ENCODE data around the gene TLX3. TPM values are rescaled to one million over a fixed set of nuclear protein-coding genes. Genes with fewer than 3 reads are reported as not detected.

TLX3 gene
- total and polyA plus RNA-seq, 2 experiments from 2014 or later: 0.22 TPM; not detected in 1

DNA sequence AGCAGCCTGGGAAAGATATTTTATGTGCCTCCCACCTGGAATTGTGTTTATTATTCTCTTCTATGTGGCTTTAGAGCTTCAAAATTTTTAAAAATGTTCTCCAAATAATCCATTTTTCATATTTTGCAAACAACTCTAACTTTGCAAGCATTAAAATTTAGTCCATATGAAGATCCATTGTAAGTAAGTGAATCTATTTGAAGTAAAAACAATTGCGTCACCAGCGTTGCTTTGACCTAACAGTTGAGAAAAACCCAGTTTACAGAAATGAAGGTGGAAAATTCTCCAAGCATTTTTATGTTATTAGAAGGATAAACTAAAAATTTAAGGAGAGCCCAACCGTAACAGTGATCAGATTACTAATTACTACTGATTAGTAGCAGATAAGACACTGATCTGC, 38.9 kb upstream of the TLX3 start:
- no peak overlapping the region for H3K4me2 ChIP-seq
- DNase-seq (ENCODE audit: low spot score): no peak
- H3K4me3 ChIP-seq: no peak overlapping the region
- H2AFZ ChIP-seq: no peak overlapping the region
- H3K27ac ChIP-seq: no peak overlapping the region
- TF ChIP-seq, protein P1, sequence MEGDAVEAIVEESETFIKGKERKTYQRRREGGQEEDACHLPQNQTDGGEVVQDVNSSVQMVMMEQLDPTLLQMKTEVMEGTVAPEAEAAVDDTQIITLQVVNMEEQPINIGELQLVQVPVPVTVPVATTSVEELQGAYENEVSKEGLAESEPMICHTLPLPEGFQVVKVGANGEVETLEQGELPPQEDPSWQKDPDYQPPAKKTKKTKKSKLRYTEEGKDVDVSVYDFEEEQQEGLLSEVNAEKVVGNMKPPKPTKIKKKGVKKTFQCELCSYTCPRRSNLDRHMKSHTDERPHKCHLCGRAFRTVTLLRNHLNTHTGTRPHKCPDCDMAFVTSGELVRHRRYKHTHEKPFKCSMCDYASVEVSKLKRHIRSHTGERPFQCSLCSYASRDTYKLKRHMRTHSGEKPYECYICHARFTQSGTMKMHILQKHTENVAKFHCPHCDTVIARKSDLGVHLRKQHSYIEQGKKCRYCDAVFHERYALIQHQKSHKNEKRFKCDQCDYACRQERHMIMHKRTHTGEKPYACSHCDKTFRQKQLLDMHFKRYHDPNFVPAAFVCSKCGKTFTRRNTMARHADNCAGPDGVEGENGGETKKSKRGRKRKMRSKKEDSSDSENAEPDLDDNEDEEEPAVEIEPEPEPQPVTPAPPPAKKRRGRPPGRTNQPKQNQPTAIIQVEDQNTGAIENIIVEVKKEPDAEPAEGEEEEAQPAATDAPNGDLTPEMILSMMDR (IDR thresholded peaks at IDR 0.05; ENCODE audit: poor library complexity): no peak
- TF ChIP-seq EZH2phosphoT487 (IDR thresholded peaks at IDR 0.05; ENCODE audit: low read depth, severe bottlenecking, unreplicated experiment): no peak
- no peaks in the 10 kb centered on the region for H3K4me1 ChIP-seq (ENCODE audit: insufficient read depth)
- H3K27me3 ChIP-seq: no peaks in the 10 kb centered on the region
- no peaks in the 10 kb centered on the region for H3K36me3 ChIP-seq (replicated peaks; ENCODE audit: insufficient read depth, low read depth)
- H3K79me2 ChIP-seq: no peaks in the 10 kb centered on the region
- WGBS (ENCODE audit: low lambda C conversion rate, missing lambda C conversion rate): 86% methylated on average over 3 of the region's 3 CpGs
- H3K9me2 ChIP-seq (replicated peaks; ENCODE audit: insufficient read depth): no peaks in the 10 kb centered on the region
- H3K9me3 ChIP-seq (ENCODE audit: low read depth): no peaks in the 10 kb centered on the region
- no peaks in the 10 kb centered on the region for H4K20me1 ChIP-seq (ENCODE audit: insufficient read depth, poor library complexity, severe bottlenecking)

DNA sequence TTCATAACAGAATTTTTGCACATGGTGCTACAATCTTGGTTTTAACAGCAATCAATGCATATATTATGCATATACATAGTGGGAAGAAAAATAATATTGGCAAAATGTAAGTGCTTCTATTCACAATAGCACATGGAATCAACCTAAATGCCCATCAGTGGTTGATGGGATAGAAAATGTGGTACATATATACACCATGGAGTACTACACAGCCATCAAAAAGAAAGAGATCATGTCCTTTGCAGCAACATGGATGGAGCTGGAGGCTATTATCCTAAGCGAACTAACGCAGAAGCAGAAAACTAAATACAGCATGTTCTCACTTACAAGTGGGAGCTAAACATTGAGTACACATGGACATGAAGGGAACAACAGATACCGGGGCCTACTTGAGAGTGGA, 37.2 kb upstream of the TLX3 start:
- Histone ChIP-seq H2AFZ (no peak overlapping the region), H3K27me3 (no peaks in the 10 kb centered on the region), H3K4me1 (ENCODE audit: insufficient read depth) (no peaks in the 10 kb centered on the region), H3K9me3 (ENCODE audit: low read depth) (no peaks in the 10 kb centered on the region), H3K4me2 (no peak overlapping the region), H3K9me2 (replicated peaks; ENCODE audit: insufficient read depth) (no peaks in the 10 kb centered on the region), H3K36me3 (replicated peaks; ENCODE audit: insufficient read depth, low read depth) (no peaks in the 10 kb centered on the region), H3K79me2 (no peaks in the 10 kb centered on the region), H3K4me3 (no peak overlapping the region), H4K20me1 (ENCODE audit: insufficient read depth, poor library complexity, severe bottlenecking) (no peaks in the 10 kb centered on the region), H3K27ac (no peak overlapping the region)
- no peak for TF ChIP-seq EZH2phosphoT487 (IDR thresholded peaks at IDR 0.05; ENCODE audit: low read depth, severe bottlenecking, unreplicated experiment)
- no peak for TF ChIP-seq EZH2 (IDR thresholded peaks at IDR 0.05; ENCODE audit: borderline replicate concordance)
- TF ChIP-seq, protein P1 (IDR thresholded peaks at IDR 0.05; ENCODE audit: poor library complexity): no peak
- 98% methylated on average over 3 of the region's 3 CpGs for WGBS (ENCODE audit: low lambda C conversion rate, missing lambda C conversion rate)
- no peak for DNase-seq (ENCODE audit: low spot score)

DNA sequence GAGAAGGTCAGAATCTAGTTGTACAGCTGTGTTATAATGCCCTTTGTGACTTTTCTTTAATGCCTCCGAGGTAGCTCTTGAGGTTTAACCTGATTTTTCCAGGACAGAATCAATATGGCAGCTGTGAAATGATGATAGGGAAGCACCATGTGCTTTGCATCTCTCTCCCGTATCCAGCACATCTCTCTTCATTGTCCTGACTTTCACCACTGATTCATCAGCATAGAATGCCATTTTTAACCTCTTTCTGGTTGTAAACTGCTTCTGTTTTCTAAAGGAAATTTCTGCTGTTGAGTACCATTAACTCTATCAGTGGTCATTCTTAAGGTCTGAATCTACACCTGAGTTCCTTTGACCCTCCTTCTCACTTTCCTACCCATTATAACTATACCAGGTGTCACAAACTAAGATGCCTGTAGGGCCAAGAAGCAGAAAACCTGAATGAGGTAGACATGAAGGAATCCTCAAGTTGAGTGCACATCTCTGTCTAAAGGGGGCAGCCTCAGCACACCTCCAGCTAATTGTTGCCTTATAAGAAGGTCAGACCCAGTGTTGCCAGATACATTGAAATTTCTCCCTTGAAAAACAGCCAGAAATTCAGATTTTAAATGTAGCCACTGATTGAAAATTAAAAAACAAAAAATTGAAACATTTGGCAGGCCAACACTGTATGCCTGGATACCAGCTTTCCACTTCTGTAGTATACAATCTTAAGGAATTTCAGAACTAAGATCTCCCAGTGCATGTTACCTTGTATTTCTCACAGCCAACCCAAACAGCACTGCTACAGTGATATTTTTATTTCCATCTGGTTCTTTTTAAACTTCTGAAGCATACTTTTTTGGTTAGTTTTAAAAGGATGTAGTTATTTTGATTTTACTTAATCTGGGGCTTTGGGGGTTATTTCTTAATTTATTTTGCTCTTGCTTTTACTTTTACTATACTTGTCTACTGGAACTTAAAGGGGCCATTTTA, 35.8 kb upstream of the TLX3 start:
- Histone ChIP-seq H3K27me3 (no peaks in the 10 kb centered on the region), H3K4me3 (no peak overlapping the region), H3K4me1 (ENCODE audit: insufficient read depth) (no peaks in the 10 kb centered on the region), H3K27ac (no peak overlapping the region), H2AFZ (no peak overlapping the region), H3K4me2 (no peak overlapping the region), H3K79me2 (no peaks in the 10 kb centered on the region), H3K9me2 (replicated peaks; ENCODE audit: insufficient read depth) (no peaks in the 10 kb centered on the region), H4K20me1 (ENCODE audit: insufficient read depth, poor library complexity, severe bottlenecking) (no peaks in the 10 kb centered on the region), H3K9me3 (ENCODE audit: low read depth) (no peaks in the 10 kb centered on the region), H3K36me3 (replicated peaks; ENCODE audit: insufficient read depth, low read depth) (no peaks in the 10 kb centered on the region)
- TF ChIP-seq, protein P1 (IDR thresholded peaks at IDR 0.05; ENCODE audit: poor library complexity): peak; percentile 33
- TF ChIP-seq EZH2 (IDR thresholded peaks at IDR 0.05; ENCODE audit: borderline replicate concordance) (no peak), EZH2phosphoT487 (IDR thresholded peaks at IDR 0.05; ENCODE audit: low read depth, severe bottlenecking, unreplicated experiment) (no peak)
- WGBS (ENCODE audit: low lambda C conversion rate, missing lambda C conversion rate): 86% methylated on average over 2 of the region's 2 CpGs
- DNase-seq (ENCODE audit: low spot score): peak; percentile 23
